Choroid plexus epithelial cell (primary cell): ENCODE results near the gene RGS12.

ENCODE experiments used
- DNase-seq: peaks from one replicate; pipeline ENCODE4 v3.0.0-alpha.2; 2010; ENCODE audit warnings: low read depth
- H3K4me3 ChIP-seq: 2 replicates; pipeline ENCODE4 v1.5.1; 2011; ENCODE audit warnings: low read depth, mild to moderate bottlenecking, control low read depth, low read length, moderate library complexity
- CTCF ChIP-seq: conservative IDR thresholded peaks from 2 replicates; pipeline ENCODE4 v1.5.1; 2011; ENCODE audit warnings: low read depth, mild to moderate bottlenecking, control low read depth, inconsistent platforms, low read length, moderate library complexity

Gene RGS12

GRCh38 chr4:3302173-3302785 lies 9.5 kb downstream of the RGS12 start:
- no peak for TF ChIP-seq CTCF
- H3K4me3 ChIP-seq: no peak overlapping the region
- no peak for DNase-seq

- no peak for DNase-seq
- no peak overlapping the region for H3K4me3 ChIP-seq
- no peak for TF ChIP-seq CTCF
Observed at GRCh38 chr4:3302786-3303564, 10.2 kb downstream of the RGS12 start.

GRCh38 chr4:3303565-3303824 lies 10.7 kb downstream of the RGS12 start:
- H3K4me3 ChIP-seq: no peak overlapping the region
- TF ChIP-seq CTCF: no peak
- DNase-seq: no peak

GRCh38 chr4:3303923-3304710 lies 11.3 kb downstream of the RGS12 start:
- no peak for TF ChIP-seq CTCF

GRCh38 chr4:3304831-3305609 lies 12.2 kb downstream of the RGS12 start:
- TF ChIP-seq CTCF: no peak
- peak; percentile 23 for DNase-seq
- H3K4me3 ChIP-seq: no peak overlapping the region

More at GRCh38 chr4:3303923-3304710, 11.3 kb downstream of the RGS12 start:
- no peak overlapping the region for H3K4me3 ChIP-seq
- no peak for DNase-seq

- no peak for DNase-seq
- TF ChIP-seq CTCF: no peak
Observed at GRCh38 chr4:3305610-3306371, 13.0 kb downstream of the RGS12 start.

More at GRCh38 chr4:3305610-3306371, 13.0 kb downstream of the RGS12 start:
- no peak overlapping the region for H3K4me3 ChIP-seq
